Measurements from ENCODE around the gene FAM136A. TPM values are rescaled to one million over a fixed set of nuclear protein-coding genes. Genes with fewer than 3 reads are reported as not detected.

Gene FAM136A
- total and polyA plus RNA-seq, 2 of the 13 experiments (the other 11 are each of a cell fraction or from before 2014, with no cell fraction given), result 77.8 to 126 TPM

DNA sequence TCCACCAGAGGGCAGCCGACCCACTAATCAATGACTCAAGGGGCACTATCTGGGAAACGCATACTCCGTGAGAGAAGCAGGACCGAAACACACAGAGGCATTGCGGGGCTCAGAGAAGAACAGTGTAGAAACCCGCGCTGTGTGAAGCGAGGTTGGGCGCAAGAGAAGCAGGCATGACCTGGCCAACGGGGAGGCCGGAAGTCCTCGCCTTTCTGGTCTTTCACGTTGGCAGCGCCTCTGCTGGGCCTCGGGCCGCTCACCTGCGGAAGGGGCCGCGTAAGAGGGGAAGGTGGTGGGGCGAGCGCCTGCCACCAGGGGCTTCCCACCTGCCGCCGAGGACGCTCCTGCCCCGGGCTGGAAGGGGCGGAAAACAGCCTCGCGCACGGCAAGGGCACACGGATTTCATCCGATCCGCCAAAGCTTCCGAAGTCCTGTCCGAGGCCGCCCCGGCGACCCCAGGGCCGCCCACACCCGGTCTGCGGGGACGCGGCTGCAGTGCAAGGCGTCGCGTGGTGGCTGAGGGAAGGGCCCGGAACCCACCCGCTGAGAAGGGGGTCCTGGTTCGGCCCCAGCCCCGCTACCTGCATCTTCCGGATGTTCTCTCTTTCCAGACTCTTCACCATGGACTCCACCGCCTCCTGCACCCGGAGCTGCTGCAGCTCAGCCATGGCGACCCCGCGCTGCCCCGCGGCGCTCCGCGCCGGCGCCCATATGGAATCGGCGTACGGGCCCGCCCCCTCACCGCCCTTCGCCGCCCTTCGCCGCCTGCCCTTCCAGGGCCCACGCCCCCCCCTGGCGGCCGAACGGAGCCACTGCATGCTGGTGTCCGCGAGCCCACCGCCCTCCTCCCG lies at the start of gene FAM136A (continued):
- TF ChIP-seq, protein P1, sequence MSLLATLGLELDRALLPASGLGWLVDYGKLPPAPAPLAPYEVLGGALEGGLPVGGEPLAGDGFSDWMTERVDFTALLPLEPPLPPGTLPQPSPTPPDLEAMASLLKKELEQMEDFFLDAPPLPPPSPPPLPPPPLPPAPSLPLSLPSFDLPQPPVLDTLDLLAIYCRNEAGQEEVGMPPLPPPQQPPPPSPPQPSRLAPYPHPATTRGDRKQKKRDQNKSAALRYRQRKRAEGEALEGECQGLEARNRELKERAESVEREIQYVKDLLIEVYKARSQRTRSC (CRISPR knock-in tag; IDR thresholded peaks at IDR 0.05; ENCODE audit: low read depth), result no peak; the same call in 1 of the 2 replicates
- TF ChIP-seq SRY (CRISPR knock-in tag; IDR thresholded peaks at IDR 0.05) (peak; percentile 91), KLF15 (CRISPR knock-in tag; IDR thresholded peaks at IDR 0.05; ENCODE audit: borderline replicate concordance) (peak; percentile 95), ZBTB20 (CRISPR knock-in tag; IDR thresholded peaks at IDR 0.05; ENCODE audit: borderline replicate concordance, low read depth) (peak; percentile 91), KLF13 (CRISPR knock-in tag; IDR thresholded peaks at IDR 0.05) (peak; percentile 92; the same call in 1 of the 2 replicates), BHLHE40 (IDR thresholded peaks at IDR 0.05; ENCODE audit: low read length) (0 out of 2 replicates have a peak, but pooled peaks have one; percentile 13), RXRA (CRISPR knock-in tag; IDR thresholded peaks at IDR 0.05) (peak; percentile 87), JARID2 (CRISPR knock-in tag; IDR thresholded peaks at IDR 0.05; ENCODE audit: insufficient replicate concordance) (no peak), SIN3A (IDR thresholded peaks at IDR 0.05; ENCODE audit: borderline replicate concordance, low read depth, low read length) (peak; percentile 75; the same call in 1 of the 2 replicates), EP300 (IDR thresholded peaks at IDR 0.05; ENCODE audit: low read depth in 2 of 2, low read length in 2 of 2) (0 out of 4 replicates have a peak, but pooled peaks have one; percentile 17 to 29), EP300 (CRISPR knock-in tag; IDR thresholded peaks at IDR 0.05; ENCODE audit: borderline replicate concordance) (0 out of 2 replicates have a peak, but pooled peaks have one; percentile 6), ZBTB3 (CRISPR knock-in tag; IDR thresholded peaks at IDR 0.05; ENCODE audit: borderline replicate concordance, low read depth) (peak; percentile 64; the same call in 1 of the 2 replicates), ZNF776 (CRISPR knock-in tag; IDR thresholded peaks at IDR 0.05) (peak; percentile 90), SETDB1 (CRISPR knock-in tag; IDR thresholded peaks at IDR 0.05; ENCODE audit: borderline replicate concordance) (no peak), ZNF138 (CRISPR knock-in tag; IDR thresholded peaks at IDR 0.05; ENCODE audit: low read depth) (peak; percentile 94; the same call in 1 of the 2 replicates), KLF12 (CRISPR knock-in tag; IDR thresholded peaks at IDR 0.05; ENCODE audit: borderline replicate concordance) (peak; percentile 90; the same call in 1 of the 2 replicates), TBX2 (CRISPR knock-in tag; IDR thresholded peaks at IDR 0.05; ENCODE audit: borderline replicate concordance) (peak; percentile 90), ZNF841 (CRISPR knock-in tag; IDR thresholded peaks at IDR 0.05; ENCODE audit: borderline replicate concordance) (no peak), DNMT1 (CRISPR knock-in tag; IDR thresholded peaks at IDR 0.05) (peak; percentile 40), ZNF333 (CRISPR knock-in tag; IDR thresholded peaks at IDR 0.05; ENCODE audit: borderline replicate concordance) (peak; percentile 76; the same call in 1 of the 2 replicates), RFXAP (CRISPR knock-in tag; IDR thresholded peaks at IDR 0.05; ENCODE audit: borderline replicate concordance) (peak; percentile 81; the same call in 1 of the 2 replicates), ZNF615 (CRISPR knock-in tag; IDR thresholded peaks at IDR 0.05; ENCODE audit: borderline replicate concordance) (no peak), ZNF234 (CRISPR knock-in tag; conservative IDR thresholded peaks at IDR 0.05) (no peak; the same call in 1 of the 2 replicates)
- TF ChIP-seq, protein P2, sequence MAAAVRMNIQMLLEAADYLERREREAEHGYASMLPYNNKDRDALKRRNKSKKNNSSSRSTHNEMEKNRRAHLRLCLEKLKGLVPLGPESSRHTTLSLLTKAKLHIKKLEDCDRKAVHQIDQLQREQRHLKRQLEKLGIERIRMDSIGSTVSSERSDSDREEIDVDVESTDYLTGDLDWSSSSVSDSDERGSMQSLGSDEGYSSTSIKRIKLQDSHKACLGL (CRISPR knock-in tag; IDR thresholded peaks at IDR 0.05), result peak; percentile 93
- TF ChIP-seq, protein P3, sequence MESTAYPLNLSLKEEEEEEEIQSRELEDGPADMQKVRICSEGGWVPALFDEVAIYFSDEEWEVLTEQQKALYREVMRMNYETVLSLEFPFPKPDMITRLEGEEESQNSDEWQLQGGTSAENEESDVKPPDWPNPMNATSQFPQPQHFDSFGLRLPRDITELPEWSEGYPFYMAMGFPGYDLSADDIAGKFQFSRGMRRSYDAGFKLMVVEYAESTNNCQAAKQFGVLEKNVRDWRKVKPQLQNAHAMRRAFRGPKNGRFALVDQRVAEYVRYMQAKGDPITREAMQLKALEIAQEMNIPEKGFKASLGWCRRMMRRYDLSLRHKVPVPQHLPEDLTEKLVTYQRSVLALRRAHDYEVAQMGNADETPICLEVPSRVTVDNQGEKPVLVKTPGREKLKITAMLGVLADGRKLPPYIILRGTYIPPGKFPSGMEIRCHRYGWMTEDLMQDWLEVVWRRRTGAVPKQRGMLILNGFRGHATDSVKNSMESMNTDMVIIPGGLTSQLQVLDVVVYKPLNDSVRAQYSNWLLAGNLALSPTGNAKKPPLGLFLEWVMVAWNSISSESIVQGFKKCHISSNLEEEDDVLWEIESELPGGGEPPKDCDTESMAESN (CRISPR knock-in tag; conservative IDR thresholded peaks at IDR 0.05), result peak; percentile 68; the same call in 1 of the 2 replicates

Measured in HepG2 (cell line).